Neural cell (in vitro differentiated cells): ENCODE data around the gene OTULINL. TPM values are rescaled to one million over a fixed set of nuclear protein-coding genes. Genes with fewer than 3 reads are reported as not detected.

ENCODE experiments used
- H2AFZ ChIP-seq: fragments of 200-600, 300-800 bp; sonication (generic), shearing (Covaris generic); 2 replicates; pipeline ENCODE4 v1.6.0; 2014; ENCODE audit warnings: low read depth, mild to moderate bottlenecking, antibody characterized with exemption, low read length, moderate library complexity
- H3F3A ChIP-seq: fragments of 200-600 bp; shearing (Covaris generic); 2 replicates; pipeline ENCODE4 v1.6.1; 2016; ENCODE audit warnings: mild to moderate bottlenecking, moderate library complexity, mixed read lengths, antibody characterized with exemption, low read length; ENCODE audit not compliant: insufficient read depth, poor library complexity, severe bottlenecking
- H3K27ac ChIP-seq: fragments of 200-600, 300-800 bp; sonication (generic), shearing (Covaris generic); 2 replicates; pipeline ENCODE4 v1.5.1; 2014; ENCODE audit warnings: mild to moderate bottlenecking, low read length, moderate library complexity
- H3K27me3 ChIP-seq: fragments of 300-800, 200-600 bp; sonication (generic), shearing (Covaris generic); 2 replicates; pipeline ENCODE4 v1.6.0; 2014; ENCODE audit warnings: mild to moderate bottlenecking, low read depth, low read length, moderate library complexity; ENCODE audit not compliant: insufficient read depth
- H3K36me3 ChIP-seq: fragments of 300-800, 200-600 bp; sonication (generic), shearing (Covaris generic); 2 replicates; pipeline ENCODE4 v1.5.1; 2014; ENCODE audit warnings: mild to moderate bottlenecking, antibody characterized with exemption, low read length, moderate library complexity; ENCODE audit not compliant: insufficient read depth
- H3K4me2 ChIP-seq: fragments of 300-800, 200-600 bp; sonication (generic), shearing (Covaris generic); 2 replicates; pipeline ENCODE4 v1.6.0; 2014; ENCODE audit warnings: mild to moderate bottlenecking, low read length
- H3K4me3 ChIP-seq: fragments of 300-800, 200-600 bp; sonication (generic), shearing (Covaris generic); 2 replicates; pipeline ENCODE4 v1.5.1; 2014; ENCODE audit warnings: mild to moderate bottlenecking, low read length, moderate library complexity
- H3K79me2 ChIP-seq: fragments of 200-600 bp; shearing (Covaris generic); replicated peaks from 2 replicates; pipeline ENCODE4 v1.6.0; 2014; ENCODE audit warnings: mild to moderate bottlenecking, low read length, moderate library complexity; ENCODE audit not compliant: insufficient read depth
- H3K9ac ChIP-seq: fragments of 300-800, 200-600 bp; sonication (generic), shearing (Covaris generic); 2 replicates; pipeline ENCODE4 v1.6.1; 2016; ENCODE audit warnings: mild to moderate bottlenecking, low read length, mixed read lengths
- H3K9me2 ChIP-seq: fragments of 200-600 bp; shearing (Covaris generic); 2 replicates; pipeline ENCODE4 v1.6.1; 2016; ENCODE audit warnings: mild to moderate bottlenecking, low read length, mixed read lengths; ENCODE audit not compliant: insufficient read depth
- H3K9me3 ChIP-seq: fragments of 200-600, 300-800 bp; sonication (generic), shearing (Covaris generic); 2 replicates; pipeline ENCODE4 v1.6.1; 2016; ENCODE audit warnings: mild to moderate bottlenecking, mixed run types, low read length, moderate library complexity, mixed read lengths
- H4K20me1 ChIP-seq: fragments of 200-600 bp; shearing (Covaris generic); 2 replicates; pipeline ENCODE4 v1.6.1; 2016; ENCODE audit warnings: mild to moderate bottlenecking, mixed run types; ENCODE audit not compliant: insufficient read depth
- CTCF ChIP-seq: fragments of 450-650 bp; IDR thresholded peaks from 2 replicates; pipeline ENCODE4 v1.5.1; 2014; ENCODE audit warnings: antibody characterized with exemption, mild to moderate bottlenecking, moderate library complexity; ENCODE audit not compliant: poor library complexity, severe bottlenecking
- EP300 ChIP-seq: fragments of 450-650 bp; conservative IDR thresholded peaks from 2 replicates; pipeline ENCODE4 v1.6.1; 2014; ENCODE audit warnings: antibody characterized with exemption, mild to moderate bottlenecking, moderate library complexity; ENCODE audit not compliant: poor library complexity, severe bottlenecking
- EZH2 ChIP-seq: fragments of 200-600, 300-800 bp; shearing (Covaris generic), sonication (generic); IDR thresholded peaks from 2 replicates; pipeline ENCODE4 v1.6.1; 2014; ENCODE audit warnings: antibody characterized with exemption, low read length, borderline replicate concordance, mild to moderate bottlenecking; ENCODE audit not compliant: insufficient read depth, poor library complexity, severe bottlenecking
- MXI1 ChIP-seq: fragments of 450-650 bp; conservative IDR thresholded peaks from 2 replicates; pipeline ENCODE4 v1.6.1; 2014; ENCODE audit warnings: antibody characterized with exemption, mild to moderate bottlenecking; ENCODE audit not compliant: poor library complexity, severe bottlenecking
- POLR2AphosphoS5 ChIP-seq: IDR thresholded peaks from 2 replicates; pipeline ENCODE4 v1.6.1; 2012
- RAD21 ChIP-seq: fragments of 450-650 bp; conservative IDR thresholded peaks from 2 replicates; pipeline ENCODE4 v1.6.1; 2014; ENCODE audit warnings: antibody characterized with exemption, mild to moderate bottlenecking, moderate library complexity
- REST ChIP-seq: IDR thresholded peaks from 2 replicates; pipeline ENCODE4 v1.6.1; 2012; ENCODE audit warnings: borderline replicate concordance
- SMC3 ChIP-seq: fragments of 450-650 bp; conservative IDR thresholded peaks from 2 replicates; pipeline ENCODE4 v1.6.1; 2014; ENCODE audit warnings: antibody characterized with exemption, mild to moderate bottlenecking, moderate library complexity; ENCODE audit not compliant: poor library complexity
- TAF1 ChIP-seq: IDR thresholded peaks from 2 replicates; pipeline ENCODE4 v1.6.1; 2012; ENCODE audit warnings: low read depth
- polyA plus RNA-seq: library from polyadenylated mRNA; depleted of rRNA; stranded (reverse); fragments of >200 nt; gene quantifications from 2 replicates; pipeline ENCODE4 v1.2.3, GENCODE V29; 2014

OTULINL gene
- polyA plus RNA-seq, 1 donor from 2014 or later = 7.2 TPM

DNA sequence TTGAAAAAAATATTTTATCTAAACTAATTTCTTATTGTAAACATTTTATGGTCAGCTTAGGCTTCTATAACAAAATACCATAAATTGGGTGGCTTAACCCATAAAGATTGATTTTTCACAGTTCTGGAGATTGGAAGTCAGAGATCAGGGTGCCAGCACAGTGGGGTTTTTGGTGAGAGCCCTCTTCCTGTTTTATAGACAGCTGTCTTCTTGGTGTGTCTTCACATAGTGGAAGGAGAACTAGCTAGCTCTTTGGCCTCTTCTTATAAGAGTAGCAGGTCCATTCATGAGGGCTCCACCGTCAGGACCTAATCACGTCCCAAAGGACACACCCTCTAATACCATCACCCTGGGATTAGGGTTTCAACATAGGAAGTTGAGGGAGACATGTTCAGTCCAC, 26.6 kb downstream of the OTULINL start:
- TF ChIP-seq MXI1 (no peak), EZH2 (no peak), RAD21 (no peak), SMC3 (no peak), EP300 (no peak), CTCF (no peak), REST (no peak), TAF1 (no peak)
- no peaks in the 10 kb centered on the region for H3K9me3 ChIP-seq
- no peak overlapping the region for H2AFZ ChIP-seq
- no peak overlapping the region for H3K4me2 ChIP-seq
- no peaks in the 10 kb centered on the region for H3K9me2 ChIP-seq
- H4K20me1 ChIP-seq = no peaks in the 10 kb centered on the region
- no peak overlapping the region for H3K9ac ChIP-seq
- no peaks in the 10 kb centered on the region for H3K27me3 ChIP-seq
- H3F3A ChIP-seq = no peaks in the 10 kb centered on the region
- H3K79me2 ChIP-seq = no peaks in the 10 kb centered on the region
- no peak overlapping the region for H3K27ac ChIP-seq
- H3K4me3 ChIP-seq = no peak overlapping the region
- H3K36me3 ChIP-seq = no peaks in the 10 kb centered on the region

DNA sequence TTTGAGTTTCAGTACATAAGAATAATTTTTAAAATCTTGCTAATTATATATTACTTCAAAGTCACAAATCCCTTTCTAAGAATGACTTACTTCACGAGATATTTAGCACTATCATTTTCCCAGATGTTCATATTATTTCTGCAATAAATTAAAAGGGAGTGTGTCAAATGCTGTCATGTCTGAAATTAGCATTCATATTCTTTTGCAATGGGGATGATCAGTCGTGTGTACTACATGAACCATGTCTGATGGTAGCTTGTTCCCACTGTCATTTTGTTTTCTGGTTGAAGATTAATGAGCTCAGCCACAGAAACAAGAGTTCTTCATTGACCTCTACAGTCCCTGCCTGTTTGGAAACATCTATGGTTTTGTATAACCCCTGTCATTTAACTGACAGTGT, 30.1 kb downstream of the OTULINL start:
- H3K4me3 ChIP-seq = no peak overlapping the region
- H4K20me1 ChIP-seq = no peaks in the 10 kb centered on the region
- no peaks in the 10 kb centered on the region for H3F3A ChIP-seq
- no peak overlapping the region for H3K9ac ChIP-seq
- no peak overlapping the region for H3K27ac ChIP-seq
- no peaks in the 10 kb centered on the region for H3K36me3 ChIP-seq
- no peaks in the 10 kb centered on the region for H3K9me2 ChIP-seq
- no peak overlapping the region for H3K4me2 ChIP-seq
- no peak overlapping the region for H2AFZ ChIP-seq
- no peaks in the 10 kb centered on the region for H3K79me2 ChIP-seq
- H3K27me3 ChIP-seq = no peaks in the 10 kb centered on the region
- no peak for TF ChIP-seq EP300
- no peak for TF ChIP-seq CTCF
- TF ChIP-seq SMC3 = no peak
- no peak for TF ChIP-seq TAF1
- no peak for TF ChIP-seq POLR2AphosphoS5
- no peak for TF ChIP-seq EZH2
- TF ChIP-seq MXI1 = no peak
- no peak for TF ChIP-seq REST
- no peak for TF ChIP-seq RAD21
- H3K9me3 ChIP-seq = no peaks in the 10 kb centered on the region
